Liver (tissue), 2 donors: ENCODE data around the gene CABLES1.

Source experiments
- CTCF ChIP-seq: fragments of 150-350 bp; IDR thresholded peaks from 2 replicates; pipeline ENCODE4 v1.5.1; 2017; ENCODE audit warnings: improper control_type of control experiment, low read depth, low read length; ENCODE audit not compliant: missing input control
- MAX ChIP-seq: IDR thresholded peaks from 2 replicates; pipeline ENCODE4 v1.6.1; 2016; ENCODE audit warnings: antibody characterized with exemption
- REST ChIP-seq: IDR thresholded peaks from 2 replicates; pipeline ENCODE4 v1.6.1; 2016; ENCODE audit warnings: antibody characterized with exemption, mild to moderate bottlenecking
- ZBTB33 ChIP-seq: IDR thresholded peaks from 2 replicates; pipeline ENCODE4 v1.6.1; 2016; ENCODE audit warnings: antibody characterized with exemption
- donor health status: healthy.

- no peak for TF ChIP-seq MAX
- TF ChIP-seq CTCF, result no peak
- TF ChIP-seq ZBTB33, result no peak
- no peak for TF ChIP-seq REST
Measured at GRCh38 chr18:23159344-23159743, 24.1 kb downstream of the CABLES1 start.
